H1 (cell line): Measurements from ENCODE around the gene NT5DC1. TPM values are rescaled to one million over a fixed set of nuclear protein-coding genes. Genes with fewer than 3 reads are reported as not detected.

Source experiments
- CTCF ChIA-PET: fragments of 300-600 bp; sonication (Branson Sonifier 250); formaldehyde crosslinking; loops from one replicate; lab custom pipeline; 2021; ENCODE audit not compliant: partially characterized antibody; lab: Charles Lee
- POLR2A ChIA-PET: fragments of 300-600 bp; sonication (Branson Sonifier 250); formaldehyde crosslinking; loops from one replicate; lab custom pipeline; 2021; ENCODE audit warnings: inconsistent platforms; ENCODE audit not compliant: partially characterized antibody; lab: Charles Lee
- DNase-seq, 2 experiments: peaks; one replicate each; pipeline versions ENCODE4 v3.0.0 to v3.0.0-alpha.2; 2010 to 2022; ENCODE audit warnings: low spot score in 2 of 2, low read depth in 1 of 2, mixed read lengths in 1 of 2
- FAIRE-seq: peaks from 2 replicates; lab custom pipeline; 2011; peaks lifted over from hg19 to GRCh38; lab: Jason Lieb, UNC
- H2AFZ ChIP-seq: 2 replicates; pipeline ENCODE4 v1.8.1; 2012; ENCODE audit warnings: low read length, inconsistent platforms
- H2AK5ac ChIP-seq: 2 replicates; pipeline ENCODE4 v1.6.1; 2013; ENCODE audit warnings: low read depth, low read length
- H2BK120ac ChIP-seq: replicated peaks from 2 replicates; pipeline ENCODE3; 2013; ENCODE audit warnings: low read depth, low read length, inconsistent platforms
- H2BK12ac ChIP-seq: 2 replicates; pipeline ENCODE4 v1.6.1; 2013; ENCODE audit warnings: low read depth, low read length
- H2BK15ac ChIP-seq: 2 replicates; pipeline ENCODE4 v1.6.1; 2013; ENCODE audit warnings: low read length
- H2BK20ac ChIP-seq: 2 replicates; pipeline ENCODE4 v1.6.1; 2013; ENCODE audit warnings: low read length
- H2BK5ac ChIP-seq: 2 replicates; pipeline ENCODE4 v1.6.1; 2013; ENCODE audit warnings: low read depth, low read length
- H3K14ac ChIP-seq: 2 replicates; pipeline ENCODE4 v1.6.1; 2013; ENCODE audit warnings: inconsistent platforms; ENCODE audit not compliant: insufficient read length
- H3K18ac ChIP-seq: 2 replicates; pipeline ENCODE4 v1.6.1; 2013; ENCODE audit warnings: low read length; ENCODE audit errors: extremely low read depth
- H3K23ac ChIP-seq: 2 replicates; pipeline ENCODE4 v1.6.1; 2013; ENCODE audit warnings: inconsistent platforms; ENCODE audit not compliant: insufficient read length
- H3K23me2 ChIP-seq: 2 replicates; pipeline ENCODE4 v1.6.1; 2013; ENCODE audit warnings: low read depth, low read length
- H3K27ac ChIP-seq: 2 replicates; pipeline ENCODE4 v1.6.1; 2011; ENCODE audit warnings: low read depth, low read length, inconsistent platforms
- H3K27me3 ChIP-seq, 4 experiments: replicated peaks in 1 of 4; 1 replicate in 1 of 4; 2 replicates in 3 of 4; pipeline versions ENCODE4 v1.6.1 to v1.8.1; 2011 to 2013; ENCODE audit warnings: low read length in 3 of 4, mild to moderate bottlenecking in 3 of 4, inconsistent platforms in 2 of 4, mixed read lengths in 2 of 4, moderate library complexity in 1 of 4; ENCODE audit not compliant: control insufficient read depth in 3 of 4, insufficient read depth in 3 of 4; ENCODE audit errors: extremely low read depth in 1 of 4
- H3K36me3 ChIP-seq, 4 experiments: 2 replicates each; pipeline versions ENCODE4 v1.6.1 to v1.8.1; 2011 to 2013; ENCODE audit warnings: mild to moderate bottlenecking in 4 of 4, low read length in 3 of 4, moderate library complexity in 2 of 4, control low read depth in 1 of 4, inconsistent platforms in 1 of 4; ENCODE audit not compliant: insufficient read depth in 4 of 4, control insufficient read depth in 2 of 4
- H3K4ac ChIP-seq: replicated peaks from 2 replicates; pipeline ENCODE3; 2013; ENCODE audit warnings: low read length, low read depth, mixed read lengths, inconsistent platforms; ENCODE audit not compliant: insufficient read length
- H3K4me1 ChIP-seq, 4 experiments: replicated peaks in 1 of 4; 1 replicate in 1 of 4; 2 replicates in 3 of 4; pipeline versions ENCODE4 v1.6.1 to v1.8.1; 2011 to 2013; ENCODE audit warnings: low read length in 3 of 4, inconsistent platforms in 2 of 4, mixed read lengths in 1 of 4; ENCODE audit not compliant: insufficient read depth in 4 of 4, control insufficient read depth in 3 of 4
- H3K4me2 ChIP-seq, 2 experiments: 2 replicates each; pipeline versions ENCODE4 v1.6.1 to v1.8.1; 2011 to 2013; ENCODE audit warnings: low read depth in 2 of 2, low read length in 2 of 2, control low read depth in 1 of 2, inconsistent platforms in 1 of 2, mild to moderate bottlenecking in 1 of 2; ENCODE audit not compliant: insufficient read depth in 1 of 2
- H3K4me3 ChIP-seq, 4 experiments: fragments of 200-600, 300-600 bp in 1 of 4; sonication (generic), shearing (Covaris generic), sonication (Bioruptor Twin) in 1 of 4; 2 replicates each; pipeline versions ENCODE4 v1.5.1 to v1.8.1; 2011 to 2016; ENCODE audit warnings: low read length in 4 of 4, low read depth in 3 of 4, control low read depth in 2 of 4, inconsistent platforms in 2 of 4, mild to moderate bottlenecking in 2 of 4, mixed read lengths in 1 of 4, moderate library complexity in 1 of 4; ENCODE audit not compliant: insufficient read depth in 2 of 4; ENCODE audit errors: extremely low read depth in 1 of 4
- H3K56ac ChIP-seq: replicated peaks from 2 replicates; pipeline ENCODE3; 2013; ENCODE audit warnings: low read depth, mild to moderate bottlenecking, mixed read lengths, low read length, inconsistent platforms; ENCODE audit not compliant: insufficient read length
- H3K79me1 ChIP-seq: 2 replicates; pipeline ENCODE4 v1.6.1; 2013; ENCODE audit warnings: low read depth, low read length, control low read depth
- H3K79me2 ChIP-seq, 2 experiments: 2 replicates each; pipeline versions ENCODE4 v1.6.1 to v1.8.1; 2012 to 2013; ENCODE audit warnings: low read length in 2 of 2, mild to moderate bottlenecking in 2 of 2, inconsistent platforms in 1 of 2; ENCODE audit not compliant: insufficient read depth in 2 of 2, control insufficient read depth in 1 of 2
- H3K9ac ChIP-seq, 4 experiments: replicated peaks in 1 of 4; 1 replicate in 1 of 4; 2 replicates in 3 of 4; pipeline versions ENCODE4 v1.6.1 to v1.8.1; 2011 to 2013; ENCODE audit warnings: low read depth in 3 of 4, low read length in 3 of 4, control low read depth in 2 of 4, mild to moderate bottlenecking in 2 of 4, moderate library complexity in 2 of 4, inconsistent platforms in 1 of 4; ENCODE audit errors: extremely low read depth in 1 of 4
- H3K9me3 ChIP-seq, 2 experiments: 2 replicates each; pipeline versions ENCODE4 v1.6.1 to v1.8.1; 2012 to 2013; ENCODE audit warnings: mild to moderate bottlenecking in 2 of 2, moderate library complexity in 2 of 2, control low read depth in 1 of 2, inconsistent platforms in 1 of 2, low read depth in 1 of 2, low read length in 1 of 2, mixed read lengths in 1 of 2; ENCODE audit not compliant: insufficient read depth in 2 of 2
- H4K20me1 ChIP-seq, 2 experiments: replicated peaks in 1 of 2; 2 replicates each; pipeline versions ENCODE3 to v1.8.1; 2011 to 2013; ENCODE audit warnings: inconsistent platforms in 2 of 2, low read length in 2 of 2, mild to moderate bottlenecking in 1 of 2; ENCODE audit not compliant: insufficient read depth in 2 of 2, control insufficient read depth in 1 of 2
- H4K5ac ChIP-seq: 2 replicates; pipeline ENCODE4 v1.6.1; 2013; ENCODE audit warnings: low read length, low read depth, mixed read lengths, inconsistent platforms; ENCODE audit not compliant: insufficient read length
- H4K8ac ChIP-seq: 2 replicates; pipeline ENCODE4 v1.8.0; 2013; ENCODE audit warnings: mild to moderate bottlenecking, moderate library complexity, low read length, inconsistent platforms; ENCODE audit not compliant: insufficient read depth; ENCODE audit errors: extremely low read depth
- H4K91ac ChIP-seq: replicated peaks from 2 replicates; pipeline ENCODE3; 2013; ENCODE audit warnings: low read length, mixed read lengths, inconsistent platforms; ENCODE audit not compliant: insufficient read length
- WGBS, 2 experiments: shearing (Covaris generic) in 1 of 2; methylation state at CpG; one replicate each; pipeline versions ENCODE4 v1.1.6 to v1.1.7; 2013 to 2015; ENCODE audit warnings: low lambda C conversion rate in 2 of 2, mixed read lengths in 2 of 2, inconsistent platforms in 1 of 2, low coverage in 1 of 2, missing lambda C conversion rate in 1 of 2; ENCODE audit not compliant: insufficient replicate concordance in 2 of 2, insufficient coverage in 1 of 2, insufficient read length in 1 of 2; ENCODE audit errors: extremely low coverage in 1 of 2, missing lambda C conversion rate in 1 of 2; 5-methylcytosine and 5-hydroxymethylcytosine counted together
- polyA plus RNA-seq, 7 experiments: library from polyadenylated mRNA; depleted of rRNA in 3 of 7; stranded (reverse) in 5 of 7; unstranded in 2 of 7; fragments of >200 nt in 5 of 7; fragments of 200-250 nt in 2 of 7; gene quantifications; 1 replicate in 5 of 7; 2 replicates in 1 of 7; 4 replicates in 1 of 7; pipeline versions ENCODE4 v1.2.1 to v1.2.3, GENCODE V29; 2011 to 2013; ENCODE audit warnings: missing spikeins in 2 of 7, mixed read lengths in 2 of 7
- total RNA-seq: library from RNA; stranded (reverse); fragmentation: NEBNext Ultra II Directional; extraction: Animal tissue kit (Norgen Biotek cat#: 25700); gene quantifications from 2 replicates; pipeline ENCODE4 v1.2.1, GENCODE V29; 2021

NT5DC1 gene
- total and polyA plus RNA-seq, 2 of the 8 experiments (the other 6 are each of a cell fraction or from before 2014, with no cell fraction given), result 25.3 to 72.7 TPM

- no peak overlapping the region for H2BK20ac ChIP-seq
- ChIA-PET CTCF (interaction anchor here (0.8 to 1.0 kb wide), 2 partner anchors 48 to 106 kb away, joined by 3 read pairs; no protein-coding TSS in a partner anchor), POLR2A (interaction anchor here (1.5 to 2.6 kb wide), 2 partner anchors 8 to 32 kb away, joined by 3 to 9 read pairs; no protein-coding TSS in a partner anchor)
- H4K20me1 ChIP-seq, result peaks cover 0 to 1% of the 10 kb centered on the region in 2 experiments
- no peak overlapping the region for H3K4me2 ChIP-seq
- DNase-seq (no peak), FAIRE-seq (no peak)
- no peak overlapping the region for H3K56ac ChIP-seq
- H2BK120ac ChIP-seq, result no peak overlapping the region
- H2AFZ ChIP-seq, result no peak overlapping the region
- no peaks in the 10 kb centered on the region for H3K27me3 ChIP-seq
- H3K9ac ChIP-seq, result no peak overlapping the region
- no peak overlapping the region for H2BK12ac ChIP-seq
- H3K18ac ChIP-seq, result no peak overlapping the region
- H4K5ac ChIP-seq, result no peak overlapping the region
- no peak overlapping the region for H2BK15ac ChIP-seq
- H4K8ac ChIP-seq, result no peak overlapping the region
- no peak overlapping the region for H3K27ac ChIP-seq
- no peak overlapping the region for H3K23ac ChIP-seq
- H4K91ac ChIP-seq, result no peak overlapping the region
- no peaks in the 10 kb centered on the region for H3K23me2 ChIP-seq
- peaks cover 0 to 5% (median 2%) of the 10 kb centered on the region in 4 experiments; a peak in 1 of 8 replicates for H3K36me3 ChIP-seq
- no peak overlapping the region for H3K4me3 ChIP-seq
- no peak overlapping the region for H2AK5ac ChIP-seq
- no peaks in the 10 kb centered on the region for H3K79me2 ChIP-seq
- H3K79me1 ChIP-seq, result no peaks in the 10 kb centered on the region
- peaks cover 0 to 3% (median 1%) of the 10 kb centered on the region in 4 experiments; a peak in 3 of 7 replicates for H3K4me1 ChIP-seq
- no peak overlapping the region for H2BK5ac ChIP-seq
- H3K9me3 ChIP-seq, result no peaks in the 10 kb centered on the region
- no peak overlapping the region for H3K4ac ChIP-seq
- no peak overlapping the region for H3K14ac ChIP-seq
- WGBS, 2 experiments, result 94% methylated on average over 3 of the region's 3 CpGs; no CpG with 5 or more reads in 1 of the 2 experiments
These were observed 120.4 kb downstream of the NT5DC1 start for GRCh38 chr6:116221067-116221466.
